Lung (tissue), 12 donors: ENCODE results near the gene MAPK14. TPM values are rescaled to one million over a fixed set of nuclear protein-coding genes. Genes with fewer than 3 reads are reported as not detected.

Experiments
- ATAC-seq: fragments of 200-7000 bp; cut with Tn5 transposase; one replicate; pipeline ENCODE4 v1.9.1; 2020; ENCODE audit warnings: moderate number of reproducible peaks; ENCODE audit not compliant: insufficient read depth, low FRiP score
- DNase-seq, 3 donors: peaks; one replicate each; pipeline ENCODE4 v3.0.0-alpha.2; 2013 to 2017
- H3K27ac ChIP-seq, 2 donors: one replicate each; pipeline ENCODE4 v1.5.1; 2013; ENCODE audit warnings: mild to moderate bottlenecking in 2 of 2, moderate library complexity in 2 of 2, control low read depth in 1 of 2, inconsistent platforms in 1 of 2, low read depth in 1 of 2, low read length in 1 of 2
- H3K27me3 ChIP-seq, 3 donors: one replicate each; pipeline ENCODE4 v1.5.1; 2013; ENCODE audit warnings: low read length in 2 of 3; ENCODE audit not compliant: control insufficient read depth in 3 of 3, insufficient read depth in 3 of 3
- H3K36me3 ChIP-seq, 4 donors: one replicate each; pipeline ENCODE4 v1.5.1; 2013; ENCODE audit warnings: low read length in 4 of 4, mild to moderate bottlenecking in 1 of 4, moderate library complexity in 1 of 4; ENCODE audit not compliant: control insufficient read depth in 4 of 4, insufficient read depth in 4 of 4
- H3K4me1 ChIP-seq, 5 donors: one replicate each; pipeline ENCODE4 v1.5.1; 2013; ENCODE audit warnings: low read length in 5 of 5, mild to moderate bottlenecking in 2 of 5, moderate library complexity in 1 of 5; ENCODE audit not compliant: control insufficient read depth in 5 of 5, insufficient read depth in 5 of 5
- H3K4me3 ChIP-seq: one replicate; pipeline ENCODE4 v1.5.1; 2013; ENCODE audit warnings: mild to moderate bottlenecking, control low read depth, moderate library complexity
- H3K9ac ChIP-seq, 2 donors: one replicate each; pipeline ENCODE4 v1.5.1; 2013; ENCODE audit warnings: low read length in 2 of 2, control low read depth in 1 of 2; ENCODE audit not compliant: insufficient read depth in 1 of 2
- H3K9me3 ChIP-seq, 4 donors: one replicate each; pipeline ENCODE4 v1.5.1; 2013; ENCODE audit warnings: low read length in 3 of 4, mild to moderate bottlenecking in 1 of 4, moderate library complexity in 1 of 4; ENCODE audit not compliant: control insufficient read depth in 4 of 4, insufficient read depth in 3 of 4
- CTCF ChIP-seq: IDR thresholded peaks from 2 replicates; pipeline ENCODE4 v1.5.1; 2012; ENCODE audit warnings: mild to moderate bottlenecking; ENCODE audit errors: control extremely low read depth, extremely low read depth
- WGBS, 2 donors: extraction: QIAGEN DNeasy Blood & Tissue Kit; methylation state at CpG; one replicate each; pipeline ENCODE4 v1.1.7; 2013; 5-methylcytosine and 5-hydroxymethylcytosine counted together
- polyA plus RNA-seq, 2 donors: library from polyadenylated mRNA; stranded (reverse); fragments of 200-250 nt; gene quantifications; one replicate each; pipeline ENCODE4 v1.2.1, GENCODE V29; 2013
- total RNA-seq, 2 donors: library from RNA; depleted of rRNA in 1 of 2; stranded (reverse); fragments of >200 nt in 1 of 2; gene quantifications; one replicate each; pipeline ENCODE4 v1.2.1, GENCODE V29; 2014 to 2021
- donor health status: control.
- donor health status: control.
- donor health status: Bipolar disorder and iron deficiency.
- donor health status: healthy.
- donor health status: DM: yes; HTN: yes; CAD: no.

MAPK14 gene
- total and polyA plus RNA-seq, 4 donors: 12.8 to 93.3 (median 59.5) TPM

GRCh38 chr6:36139991-36140710, 112.5 kb downstream of the MAPK14 start:
- H3K36me3 ChIP-seq: peaks cover 0 to 20% (median 0%) of the 10 kb centered on the region in 4 donors
- H3K4me3 ChIP-seq: no peak overlapping the region
- WGBS, 2 donors: 77 to 79% methylated on average over 8 of the region's 8 CpGs

GRCh38 chr6:36141091-36141490, 113.5 kb downstream of the MAPK14 start:
- Histone ChIP-seq H3K9ac (no peak overlapping the region), H3K9me3 (no peaks in the 10 kb centered on the region), H3K36me3 (peaks cover 0 to 16% (median 0%) of the 10 kb centered on the region in 4 donors), H3K27me3 (no peaks in the 10 kb centered on the region), H3K27ac (no peak overlapping the region), H3K4me3 (no peak overlapping the region), H3K4me1 (no peaks in the 10 kb centered on the region)
- DNase-seq (no peak), ATAC-seq (no peak)
- 75 to 77% methylated on average over 4 of the region's 4 CpGs for WGBS, 2 donors
- no peak for TF ChIP-seq CTCF

More at GRCh38 chr6:36139991-36140710, 112.5 kb downstream of the MAPK14 start:
- H3K4me1 ChIP-seq: no peaks in the 10 kb centered on the region
- no peak overlapping the region for H3K9ac ChIP-seq
- H3K27me3 ChIP-seq: no peaks in the 10 kb centered on the region
- H3K27ac ChIP-seq: no peak overlapping the region
- ATAC-seq: no peak
- no peak for TF ChIP-seq CTCF
- H3K9me3 ChIP-seq: no peaks in the 10 kb centered on the region
- no peak for DNase-seq

GRCh38 chr6:36141961-36142360, 114.4 kb downstream of the MAPK14 start:
- no peak for DNase-seq
- peaks cover 0 to 12% (median 0%) of the 10 kb centered on the region in 4 donors for H3K36me3 ChIP-seq
- no peak overlapping the region for H3K9ac ChIP-seq
- H3K9me3 ChIP-seq: no peaks in the 10 kb centered on the region
- no peaks in the 10 kb centered on the region for H3K27me3 ChIP-seq
- no peak overlapping the region for H3K4me3 ChIP-seq
- no peak for ATAC-seq
- no peak overlapping the region for H3K27ac ChIP-seq
- 96 to 98% methylated on average over 4 of the region's 4 CpGs for WGBS, 2 donors
- TF ChIP-seq CTCF: no peak
- H3K4me1 ChIP-seq: no peaks in the 10 kb centered on the region
